Pancreas (tissue), 10 donors: Measurements from ENCODE around the gene REEP6. TPM values are rescaled to one million over a fixed set of nuclear protein-coding genes. Genes with fewer than 3 reads are reported as not detected.
A peak's percentile ranks its signal among the peaks of the same experiment; 100 is the strongest.

Experiments
- ATAC-seq, 4 donors: fragments of 200-7000 bp; cut with Tn5 transposase; one replicate each; pipeline versions ENCODE4 v1.8.0 to v1.9.1; 2020; ENCODE audit warnings: mild to moderate bottlenecking in 4 of 4, moderate library complexity in 4 of 4
- DNase-seq, 6 donors: peaks; one replicate each; pipeline ENCODE4 v3.0.0-alpha.2; 2020
- FAIRE-seq: peaks from 2 replicates; lab custom pipeline; 2012; peaks lifted over from hg19 to GRCh38; lab: Jason Lieb, UNC
- H3K27ac ChIP-seq, 4 donors: fragments of 200-600 bp; sonication (generic); 1 replicate in 3 of 4; 2 replicates in 1 of 4; pipeline versions ENCODE4 v1.5.0 to v1.8.0; 2020
- H3K27me3 ChIP-seq, 4 donors: fragments of 200-600 bp; one replicate each; pipeline ENCODE4 v1.8.0; 2021
- H3K36me3 ChIP-seq, 3 donors: fragments of 200-600 bp; sonication (generic) in 1 of 3; one replicate each; pipeline versions ENCODE4 v1.5.0 to v1.8.0; 2020 to 2021
- H3K4me1 ChIP-seq, 3 donors: fragments of 200-600 bp; one replicate each; pipeline ENCODE4 v1.8.0; 2021
- H3K4me3 ChIP-seq, 4 donors: fragments of 200-600 bp; sonication (generic) in 2 of 4; one replicate each; pipeline versions ENCODE4 v1.5.0 to v1.8.0; 2020 to 2021
- H3K9me3 ChIP-seq, 4 donors: fragments of 200-600 bp; one replicate each; pipeline ENCODE4 v1.8.0; 2021
- WGBS, 2 donors: extraction: QIAGEN DNeasy Blood & Tissue Kit; methylation state at CpG; one replicate each; pipeline ENCODE4 v1.1.7; 2013; 5-methylcytosine and 5-hydroxymethylcytosine counted together
- intact Hi-C, 3 donors: fragments of 100-400 bp; cut with DNase I; formaldehyde crosslinking; loops; one replicate each; pipeline versions ENCODE4 v1.11.1 to v1.14.2; 2022
- polyA plus RNA-seq, 2 donors: library from polyadenylated mRNA; stranded (reverse); fragments of 200-250 nt; gene quantifications; one replicate each; pipeline ENCODE4 v1.2.3, GENCODE V29; 2013
- total RNA-seq, 6 donors: library from RNA; stranded (reverse); fragmentation: NEBNext Ultra II Directional in 4 of 6; extraction: Animal tissue kit (Norgen Biotek cat#: 25700) in 4 of 6; gene quantifications; one replicate each; pipeline versions ENCODE4 v1.2.1 to v1.2.4, GENCODE V29; 2021 to 2023
- TF ChIP-seq, protein P1 (sequence below), 4 donors: fragments of 200-600 bp; sonication (generic) in 3 of 4; IDR thresholded peaks; one replicate each; pipeline versions ENCODE4 v1.5.0 to v1.8.0; 2021; ENCODE audit warnings: antibody characterized with exemption in 4 of 4
- donor health status: healthy with polysubstance abuse.
- donor health status: DM: no; HTN: no; CAD: no; lungs with moderate emphysema.
- donor health status: DM: no; HTN: no; CAD: no.
- donor health status: control.
- donor health status: control.
- donor health status: Bipolar disorder and iron deficiency.
- donor health status: DM: yes; HTN: yes; CAD: no.
- donor health status: DM: no; HTN: no; CAD: no.
- donor health status: DM: no; HTN: no; CAD: no.
- donor health status: DM: yes; HTN: yes; CAD: no.

REEP6 gene
- total and polyA plus RNA-seq, 8 donors: 12.6 to 24.1 (median 16.9) TPM

DNA sequence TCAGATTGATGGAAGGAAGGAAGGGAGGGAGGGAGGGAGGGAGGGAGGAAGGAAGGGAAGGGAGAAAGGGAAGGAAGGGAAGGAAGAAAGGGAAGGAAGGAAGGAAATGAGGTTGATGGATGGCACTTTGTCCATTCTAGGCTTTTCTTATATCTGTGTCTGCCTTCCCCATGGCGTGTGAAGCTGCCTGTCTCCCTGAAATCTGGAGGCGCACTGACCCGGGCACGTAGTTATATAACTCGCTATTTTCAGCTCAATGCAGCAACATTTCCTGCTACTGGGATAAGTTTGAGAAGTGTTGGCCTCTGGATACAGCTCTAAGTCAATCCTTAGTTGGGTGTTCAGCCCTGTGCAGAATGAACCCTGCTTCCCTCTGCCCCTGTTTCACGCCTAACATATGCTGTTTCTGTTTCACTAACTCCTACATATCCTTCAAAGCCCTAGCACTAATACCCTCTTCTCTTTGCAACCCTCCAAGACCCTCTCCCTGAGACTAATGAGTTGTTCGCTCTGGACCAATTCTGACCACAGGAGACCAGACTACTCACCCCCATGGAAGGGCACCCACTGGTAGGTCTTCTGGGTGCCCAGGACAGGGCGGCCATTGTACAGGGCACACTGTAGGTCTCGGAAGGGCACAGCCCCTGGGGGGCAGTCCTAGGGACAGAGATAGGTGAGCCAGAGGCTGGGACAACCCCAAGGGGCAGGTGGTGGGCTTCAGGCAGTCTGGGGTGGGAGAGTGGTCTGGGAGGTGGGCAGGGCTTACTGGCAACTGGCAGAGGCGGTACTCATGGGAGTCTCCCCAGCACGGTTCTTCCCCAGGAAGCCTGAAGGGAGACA is 18.8 kb downstream of the REEP6 start:
- WGBS, 2 donors: 63 to 73% methylated on average over 11 of the region's 11 CpGs
- FAIRE-seq: no peak
- Histone ChIP-seq H3K36me3 (no peaks in the 10 kb centered on the region), H3K9me3 (no peaks in the 10 kb centered on the region), H3K27ac (no peak overlapping the region), H3K27me3 (no peaks in the 10 kb centered on the region), H3K4me3 (no peak overlapping the region), H3K4me1 (no peaks in the 10 kb centered on the region)
- ATAC-seq: no peak
- no peak for DNase-seq
- intact Hi-C loops: loop anchor here in 1 of 3 donors (10.0 kb wide), 1 partner anchor 65 kb away; no protein-coding TSS in a partner anchor
- TF ChIP-seq, protein P1, sequence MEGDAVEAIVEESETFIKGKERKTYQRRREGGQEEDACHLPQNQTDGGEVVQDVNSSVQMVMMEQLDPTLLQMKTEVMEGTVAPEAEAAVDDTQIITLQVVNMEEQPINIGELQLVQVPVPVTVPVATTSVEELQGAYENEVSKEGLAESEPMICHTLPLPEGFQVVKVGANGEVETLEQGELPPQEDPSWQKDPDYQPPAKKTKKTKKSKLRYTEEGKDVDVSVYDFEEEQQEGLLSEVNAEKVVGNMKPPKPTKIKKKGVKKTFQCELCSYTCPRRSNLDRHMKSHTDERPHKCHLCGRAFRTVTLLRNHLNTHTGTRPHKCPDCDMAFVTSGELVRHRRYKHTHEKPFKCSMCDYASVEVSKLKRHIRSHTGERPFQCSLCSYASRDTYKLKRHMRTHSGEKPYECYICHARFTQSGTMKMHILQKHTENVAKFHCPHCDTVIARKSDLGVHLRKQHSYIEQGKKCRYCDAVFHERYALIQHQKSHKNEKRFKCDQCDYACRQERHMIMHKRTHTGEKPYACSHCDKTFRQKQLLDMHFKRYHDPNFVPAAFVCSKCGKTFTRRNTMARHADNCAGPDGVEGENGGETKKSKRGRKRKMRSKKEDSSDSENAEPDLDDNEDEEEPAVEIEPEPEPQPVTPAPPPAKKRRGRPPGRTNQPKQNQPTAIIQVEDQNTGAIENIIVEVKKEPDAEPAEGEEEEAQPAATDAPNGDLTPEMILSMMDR (IDR thresholded peaks at IDR 0.05): no peak

DNA sequence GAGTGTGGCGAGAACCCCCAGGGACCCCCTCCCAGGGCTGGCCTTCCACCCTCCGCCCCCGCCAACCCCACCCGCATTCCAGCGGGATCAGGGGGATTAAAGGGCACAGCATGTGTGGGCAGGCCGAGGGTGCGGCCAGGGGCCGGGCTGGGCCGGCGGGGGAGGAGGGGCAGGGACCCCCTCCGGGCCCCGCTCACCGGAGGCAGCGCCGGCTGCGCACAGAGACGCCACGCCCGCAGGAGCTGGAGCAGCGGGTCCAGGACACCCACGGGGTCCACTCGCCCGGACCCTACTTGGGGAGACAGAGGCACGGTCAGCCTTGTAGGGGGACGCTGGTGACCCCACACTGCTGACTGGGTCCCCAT is 19.4 kb downstream of the REEP6 start:
- FAIRE-seq: no peak
- H3K27ac ChIP-seq: no peak overlapping the region
- no peak for ATAC-seq
- intact Hi-C loops: loop anchor here in 1 of 3 donors (10.0 kb wide), 1 partner anchor 66 kb away; no protein-coding TSS in a partner anchor
- no peaks in the 10 kb centered on the region for H3K4me1 ChIP-seq
- no peaks in the 10 kb centered on the region for H3K27me3 ChIP-seq
- H3K36me3 ChIP-seq: no peaks in the 10 kb centered on the region
- no peaks in the 10 kb centered on the region for H3K9me3 ChIP-seq
- peak in 1 of 6 donors; percentile 69 for DNase-seq
- 31 to 35% methylated on average over 19 to 25 of the region's 25 CpGs for WGBS, 2 donors
- TF ChIP-seq, protein P1 (IDR thresholded peaks at IDR 0.05): no peak
- H3K4me3 ChIP-seq: no peak overlapping the region

GRCh38 chr19:1510807-1511206 is 19.8 kb downstream of the REEP6 start:
- DNase-seq (no peak), ATAC-seq (no peak), FAIRE-seq (no peak)
- intact Hi-C loops: loop anchor here in 1 of 3 donors (10.0 kb wide), 1 partner anchor 66 kb away; no protein-coding TSS in a partner anchor
- H3K9me3 ChIP-seq: no peaks in the 10 kb centered on the region
- H3K4me3 ChIP-seq: no peak overlapping the region
- no peak overlapping the region for H3K27ac ChIP-seq
- WGBS, 2 donors: 27 to 43% methylated on average over 9 of the region's 9 CpGs
- H3K27me3 ChIP-seq: no peaks in the 10 kb centered on the region
- TF ChIP-seq, protein P1 (IDR thresholded peaks at IDR 0.05): no peak
- no peaks in the 10 kb centered on the region for H3K4me1 ChIP-seq
- H3K36me3 ChIP-seq: no peaks in the 10 kb centered on the region

- intact Hi-C loops: loop anchor here in 1 of 3 donors (10.0 kb wide), 1 partner anchor 67 kb away; no protein-coding TSS in a partner anchor
- FAIRE-seq (no peak), ATAC-seq (no peak), DNase-seq (peak in 1 of 6 donors; percentile 71)
- Histone ChIP-seq H3K9me3 (no peaks in the 10 kb centered on the region), H3K27ac (no peak overlapping the region), H3K4me1 (no peaks in the 10 kb centered on the region), H3K27me3 (no peaks in the 10 kb centered on the region), H3K36me3 (no peaks in the 10 kb centered on the region), H3K4me3 (no peak overlapping the region)
- 37 to 40% methylated on average over 22 of the region's 22 CpGs for WGBS, 2 donors
- TF ChIP-seq, protein P1 (IDR thresholded peaks at IDR 0.05): no peak
Measured at GRCh38 chr19:1511318-1512317, 20.6 kb downstream of the REEP6 start.
